GM12892 (cell line): Measurements from ENCODE around the gene DUSP12.

Experiments
- POLR2A ChIP-seq: IDR thresholded peaks from 2 replicates; pipeline ENCODE4 v1.6.1; 2011; ENCODE audit warnings: low read depth, low read length, control low read depth
- TAF1 ChIP-seq: IDR thresholded peaks from 2 replicates; pipeline ENCODE4 v1.6.1; 2011; ENCODE audit warnings: low read depth, mild to moderate bottlenecking, control low read depth, low read length, borderline replicate concordance

- TF ChIP-seq POLR2A, result peak; percentile 82; the same call in 1 of the 2 replicates
- TF ChIP-seq TAF1, result peak; percentile 74; the same call in 1 of the 2 replicates
These were observed 16.8 kb downstream of the DUSP12 start, which contains the start of gene ATF6 for GRCh38 chr1:161766102-161766981.
